ENCODE data around the gene FPGS.

FPGS gene

GRCh38 chr9:127790094-127790855 is 12.4 kb upstream of the FPGS start:
- no peak for DNase-seq

DNA sequence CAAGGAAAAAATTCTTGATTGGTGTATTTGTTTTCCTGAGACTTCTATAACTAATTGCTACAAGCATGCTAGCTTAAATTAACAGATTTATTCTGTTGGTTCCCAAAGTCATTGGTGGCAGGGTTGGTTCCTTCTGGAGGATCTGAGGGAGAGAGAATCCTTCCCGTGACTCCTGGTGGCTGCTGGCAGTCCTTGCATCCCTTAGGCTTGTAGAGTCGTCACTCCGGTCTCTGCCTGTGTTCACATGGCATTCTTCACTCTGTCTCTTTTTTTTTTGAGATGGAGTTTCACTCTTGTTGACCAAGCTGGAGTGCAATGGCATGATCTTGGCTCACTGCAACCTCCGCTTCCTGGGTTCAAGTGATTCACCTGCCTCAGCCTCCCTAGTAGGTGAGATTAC is 11.6 kb upstream of the FPGS start:
- DNase-seq = no peak

DNA sequence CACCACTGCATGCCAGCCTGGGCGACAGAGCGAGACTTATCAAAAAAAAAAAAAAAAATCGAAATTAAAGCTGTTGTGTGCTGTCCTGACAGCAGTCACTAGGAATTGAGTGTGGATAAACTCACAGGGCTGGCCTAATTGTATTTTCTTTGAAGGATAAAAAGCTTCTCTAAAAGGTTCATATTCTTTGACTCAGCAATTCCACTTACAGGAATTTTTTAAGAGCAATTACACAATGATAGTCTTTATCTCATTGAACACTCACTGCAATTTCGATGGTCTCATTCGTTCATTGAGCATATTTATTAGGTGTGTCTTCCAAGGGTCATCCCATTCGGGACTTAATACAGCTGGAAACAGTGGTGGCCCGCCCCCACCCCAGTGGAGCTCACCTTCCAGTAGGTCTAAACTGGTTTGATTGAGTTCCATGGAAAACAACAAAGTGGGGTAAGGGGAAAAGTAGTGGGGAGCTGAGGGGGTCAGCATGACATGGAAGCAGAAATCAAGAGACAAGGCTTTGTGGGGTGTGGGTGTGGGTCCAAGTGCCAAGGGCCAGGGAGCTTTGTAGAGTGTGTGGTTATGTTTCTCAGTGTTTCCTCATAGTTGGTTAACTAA is 10.2 kb upstream of the FPGS start:
- DNase-seq = no peak

DNA sequence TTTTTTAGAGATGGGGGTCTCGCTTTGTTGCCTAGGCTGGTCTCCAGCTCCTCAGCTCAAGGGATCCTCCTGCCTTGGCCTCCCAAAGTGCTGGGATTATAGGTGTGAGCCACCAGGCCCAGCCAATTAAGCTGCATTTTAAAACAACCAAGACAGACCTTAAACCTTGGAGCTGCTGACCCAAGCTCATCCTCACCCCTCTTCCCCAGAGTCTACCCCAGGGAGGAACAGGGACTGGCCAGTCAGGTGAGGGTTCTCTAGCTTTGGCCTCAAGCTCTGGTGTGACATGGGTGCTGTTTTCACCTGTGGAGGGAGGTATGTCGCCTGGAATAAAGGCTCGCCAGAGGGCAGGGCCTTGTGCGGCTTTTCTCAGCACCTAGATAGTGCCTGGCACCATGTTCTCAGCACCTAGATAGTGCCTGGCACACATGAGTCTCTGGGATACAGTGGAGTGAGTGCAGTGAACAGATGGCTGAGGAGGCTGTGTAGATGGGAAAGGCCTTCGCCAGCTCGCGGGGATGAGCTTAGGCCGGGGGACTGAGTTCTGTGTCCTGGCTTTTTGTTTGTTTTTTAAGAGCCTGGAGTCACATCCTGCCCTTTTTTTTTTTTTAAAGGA is 9.5 kb upstream of the FPGS start:
- no peak for DNase-seq

- DNase-seq = no peak
Measured at GRCh38 chr9:127794001-127794791, 8.5 kb upstream of the FPGS start.

DNA sequence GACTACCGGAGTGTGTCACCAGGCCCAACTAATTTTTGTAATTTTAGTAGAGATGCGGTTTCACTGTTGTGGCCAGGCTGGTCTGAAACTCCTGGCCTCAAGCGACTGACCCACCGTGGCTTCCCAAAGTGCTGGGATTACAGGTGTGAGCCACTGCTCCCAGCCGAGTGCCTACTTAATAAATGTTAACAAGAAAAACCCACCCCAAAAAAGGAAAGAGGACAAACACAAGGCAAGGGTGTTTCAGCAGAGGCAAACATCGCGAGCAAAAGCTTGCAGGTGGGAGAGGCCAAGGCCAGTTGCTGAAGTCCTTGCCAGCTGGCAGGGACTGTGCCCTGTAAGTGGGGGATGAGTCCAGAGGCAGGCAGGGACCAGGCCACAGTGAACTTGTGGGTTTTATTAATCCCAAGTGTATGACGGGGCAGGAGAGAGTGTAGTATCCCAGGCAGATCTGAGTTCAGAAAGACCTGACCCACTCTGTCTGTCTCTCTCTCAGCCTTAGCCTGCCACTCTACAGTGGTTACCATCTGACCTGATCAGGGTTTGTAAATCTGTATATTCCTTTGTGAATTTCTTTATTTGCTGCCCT is 6.4 kb upstream of the FPGS start:
- DNase-seq = no peak

DNA sequence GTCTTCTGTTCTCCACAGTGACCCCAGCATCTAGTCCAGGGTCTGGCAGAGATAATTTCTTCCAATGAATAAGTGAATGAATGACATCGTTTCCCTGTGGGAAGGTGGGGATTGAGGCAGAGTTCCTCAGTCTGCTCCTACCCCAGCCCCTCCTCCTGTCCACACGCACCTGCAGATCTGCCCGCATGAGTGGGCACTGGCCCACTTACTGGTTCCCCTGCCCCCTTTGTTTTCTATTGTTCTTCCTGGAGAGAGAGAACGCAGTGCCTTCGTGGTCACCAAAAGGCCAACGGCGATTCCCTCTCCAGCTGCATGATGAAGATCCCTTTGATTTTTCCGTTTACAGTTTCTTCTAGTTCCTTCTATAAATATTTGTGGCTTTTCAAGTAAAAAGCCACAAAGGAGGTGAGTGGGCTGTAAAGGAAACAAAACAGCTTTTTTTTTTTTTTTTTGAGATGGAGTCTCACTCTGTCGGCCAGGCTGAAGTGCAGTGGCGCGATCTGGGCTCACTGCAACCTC is 5.8 kb upstream of the FPGS start:
- DNase-seq = no peak

- no peak for DNase-seq
Measured at GRCh38 chr9:127801955-127802575, 617 bp upstream of the FPGS start.

DNA sequence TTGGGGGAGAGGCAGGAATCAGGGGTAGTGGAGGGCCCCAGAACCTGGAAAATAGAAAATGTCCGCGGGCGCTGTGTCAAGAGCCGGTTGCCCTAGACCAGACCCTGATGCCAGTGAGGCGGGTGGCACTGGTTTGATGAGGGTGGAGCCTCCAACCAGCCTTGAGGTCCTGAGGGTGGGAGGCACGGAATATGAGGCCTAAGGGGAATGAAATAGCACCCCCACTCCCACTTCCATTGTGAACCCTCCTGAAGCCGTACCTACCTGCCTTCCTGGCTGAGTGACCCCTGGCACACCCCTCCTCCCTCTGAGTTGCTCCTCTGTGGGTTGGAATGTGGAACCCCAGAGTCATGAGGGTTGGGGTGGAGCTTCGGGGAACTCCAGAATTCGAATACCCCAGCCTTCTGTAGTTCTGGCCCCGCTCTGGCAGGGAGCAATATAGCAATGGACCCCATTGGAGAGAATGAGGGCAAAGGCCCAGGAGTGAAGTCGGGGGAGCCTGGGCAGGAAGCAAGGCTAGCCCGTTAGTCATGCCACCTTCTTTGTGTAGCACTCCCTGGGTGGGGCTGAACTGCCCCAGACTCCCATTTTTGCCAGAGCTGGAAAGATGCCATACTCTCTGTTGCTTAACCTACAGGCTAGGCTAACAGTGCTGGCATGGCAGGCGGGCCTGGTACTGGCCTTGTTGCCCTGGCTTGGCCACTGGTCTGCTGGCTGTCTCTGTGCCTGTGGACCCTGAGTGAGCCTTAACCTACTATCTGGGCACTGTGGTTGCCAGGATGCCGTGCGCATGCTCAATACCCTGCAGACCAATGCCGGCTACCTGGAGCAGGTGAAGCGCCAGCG is 1.0 kb downstream of the FPGS start:
- no peak for DNase-seq

DNA sequence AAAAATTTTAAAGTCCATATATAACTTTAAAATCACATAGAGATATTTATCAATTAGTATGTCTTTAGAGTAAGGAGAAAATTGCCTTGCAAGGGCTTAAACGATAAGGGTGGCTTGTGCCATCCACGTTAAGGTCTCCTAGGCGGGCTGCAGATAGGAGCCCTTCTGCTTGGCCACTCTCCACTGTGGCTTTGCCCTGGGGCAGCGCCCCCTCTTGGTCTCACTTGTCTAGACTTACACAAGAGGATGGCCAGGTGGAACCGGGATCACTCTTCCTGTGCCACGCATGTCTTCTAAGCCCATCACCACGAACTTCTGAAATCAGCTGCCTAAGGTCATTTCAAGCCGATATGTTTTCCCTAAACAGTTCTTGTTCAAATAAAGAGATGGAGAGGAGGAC is 2.9 kb downstream of the FPGS start:
- no peak for DNase-seq

- no peak for DNase-seq
Measured at GRCh38 chr9:127806871-127807270, 4.2 kb downstream of the FPGS start.

GRCh38 chr9:127808347-127809001 is 5.8 kb downstream of the FPGS start:
- no peak for DNase-seq

DNA sequence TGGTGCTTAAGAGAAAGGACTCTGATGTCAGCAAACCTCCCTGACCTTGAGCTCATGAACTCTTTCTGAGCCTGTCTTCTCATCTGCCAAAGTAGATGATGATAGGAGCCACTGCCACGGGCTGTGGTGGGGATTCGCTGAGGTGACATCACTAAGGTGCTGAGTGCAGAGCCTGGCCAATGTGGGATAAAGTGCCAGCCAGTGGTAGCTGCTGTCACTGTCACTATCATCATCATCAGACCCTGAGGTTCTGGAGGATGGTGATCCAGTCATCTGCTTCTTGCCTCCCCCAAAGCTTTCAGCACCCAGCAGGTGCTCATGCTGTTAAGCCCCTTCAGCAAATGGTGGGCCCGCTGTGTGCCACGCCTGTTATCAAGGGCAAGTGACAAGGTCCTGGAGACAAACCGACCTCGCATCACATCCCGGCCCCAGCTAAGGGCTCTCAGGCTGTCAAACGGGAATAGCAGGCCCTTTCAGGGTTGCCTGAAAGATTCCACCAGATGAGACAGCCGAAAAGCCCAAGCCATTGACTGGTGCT is 6.4 kb downstream of the FPGS start:
- no peak for DNase-seq

GRCh38 chr9:127809540-127810377 is 7.1 kb downstream of the FPGS start:
- DNase-seq = no peak

DNA sequence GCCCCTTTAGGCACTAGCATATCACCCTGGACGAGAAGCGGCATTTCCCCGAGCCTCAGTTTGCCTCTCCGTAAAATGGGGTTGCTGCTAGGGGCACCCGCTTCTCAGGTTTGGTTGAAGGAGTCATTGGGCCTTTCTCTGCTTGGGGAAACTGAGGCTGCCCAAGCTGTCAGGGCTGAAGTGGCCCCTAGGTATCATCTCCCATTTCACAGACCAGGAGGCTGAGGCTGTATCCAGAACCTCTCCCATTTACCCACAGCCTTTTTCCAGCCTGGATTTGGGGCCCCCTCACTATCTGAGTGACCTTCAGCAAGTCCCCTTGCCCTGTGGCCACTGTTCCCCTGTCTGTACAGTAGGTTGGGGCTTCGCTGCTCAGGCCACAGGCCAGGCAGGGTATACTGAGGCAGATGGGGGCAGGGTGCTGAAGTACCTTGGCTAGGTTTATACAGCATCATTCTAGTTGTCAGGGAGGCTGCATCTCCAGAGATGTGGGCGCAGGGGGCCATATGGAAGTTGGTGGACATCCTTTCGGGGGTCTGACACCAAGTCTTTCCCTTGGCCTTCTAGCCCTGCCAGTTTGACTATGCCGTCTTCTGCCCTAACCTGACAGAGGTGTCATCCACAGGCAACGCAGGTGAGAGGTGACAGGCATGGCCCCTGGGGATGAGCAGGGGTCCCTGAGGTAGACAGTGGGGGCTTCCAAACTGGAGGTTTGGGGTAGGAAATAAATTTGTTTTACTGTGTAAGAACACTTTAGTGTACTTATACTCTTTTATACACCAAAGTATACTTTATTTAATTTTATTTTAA is 7.9 kb downstream of the FPGS start:
- no peak for DNase-seq

- DNase-seq = no peak
Measured at GRCh38 chr9:127812011-127812410, 9.3 kb downstream of the FPGS start.

- DNase-seq = no peak
Measured at GRCh38 chr9:127812936-127813675, 10.4 kb downstream of the FPGS start.

- DNase-seq = no peak
Measured at GRCh38 chr9:127813686-127814226, 11.1 kb downstream of the FPGS start.
